HFFc6 (cell line): ENCODE data around the gene RNU6-7. TPM values are rescaled to one million over a fixed set of nuclear protein-coding genes. Genes with fewer than 3 reads are reported as not detected.

ENCODE experiments used
- DNase-seq: peaks from one replicate; pipeline ENCODE4 v3.0.0-alpha.2; 2018
- H3K27ac Mint-ChIP-seq: 2 replicates; pipeline ENCODE4 v1.8.0; 2020; ENCODE audit warnings: mild to moderate bottlenecking, mixed read lengths
- H3K27me3 Mint-ChIP-seq: 2 replicates; pipeline ENCODE4 v1.8.0; 2021; ENCODE audit warnings: mild to moderate bottlenecking, moderate library complexity, mixed read lengths; ENCODE audit not compliant: insufficient read depth
- H3K36me3 Mint-ChIP-seq: 2 replicates; pipeline ENCODE4 v1.8.0; 2021; ENCODE audit warnings: low read depth, mixed read lengths
- H3K4me1 Mint-ChIP-seq: 2 replicates; pipeline ENCODE4 v1.8.0; 2020; ENCODE audit warnings: low read depth, mixed read lengths
- H3K4me3 Mint-ChIP-seq: 2 replicates; pipeline ENCODE4 v1.8.0; 2020; ENCODE audit warnings: mild to moderate bottlenecking, moderate library complexity, mixed read lengths
- H3K9me3 Mint-ChIP-seq: 2 replicates; pipeline ENCODE4 v1.8.0; 2020; ENCODE audit warnings: mild to moderate bottlenecking, mixed read lengths
- total RNA-seq, 6 experiments: library from RNA; stranded (reverse); fragmentation: NEBNext Ultra II Directional; extraction: Animal tissue kit (Norgen Biotek cat#: 25700); gene quantifications; 2 replicates in 1 of 6; 3 replicates in 5 of 6; pipeline ENCODE4 v1.2.3, GENCODE V29; 2021
- TF ChIP-seq, protein P1 (sequence below): fragments of 200-600 bp; sonication (generic); IDR thresholded peaks from 2 replicates; pipeline ENCODE4 v1.5.0; 2021; ENCODE audit warnings: antibody characterized with exemption, mild to moderate bottlenecking

RNU6-7 gene
- total RNA-seq, 6 experiments from 2014 or later, result not detected

DNA sequence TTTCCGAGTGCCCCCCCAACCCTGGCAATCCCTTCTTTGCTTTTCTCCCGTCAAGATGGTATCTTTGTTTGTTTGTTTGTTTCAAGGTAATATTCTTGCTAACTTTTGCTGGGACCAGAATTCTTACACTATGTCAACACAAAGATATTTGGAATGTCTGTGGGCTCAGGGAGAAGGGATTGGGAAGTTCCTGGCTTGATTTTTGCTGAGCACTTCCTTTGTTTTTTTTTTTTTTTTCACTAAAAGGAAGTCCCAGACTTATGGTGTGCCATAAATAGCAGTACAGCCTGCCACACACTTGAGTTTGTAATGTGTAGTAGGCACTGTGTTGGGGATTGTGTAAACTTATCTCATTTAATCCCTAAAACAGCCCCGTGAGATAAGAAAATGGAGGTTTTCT, 11.2 kb upstream of the RNU6-7 start:
- H3K9me3 Mint-ChIP-seq, result no peaks in the 10 kb centered on the region; the same call in 1 of the 2 replicates
- H3K4me3 Mint-ChIP-seq, result no peak overlapping the region; the same call in 1 of the 2 replicates
- peaks cover 8% of the 10 kb centered on the region; the same call in 1 of the 2 replicates for H3K27me3 Mint-ChIP-seq
- H3K36me3 Mint-ChIP-seq, result no peaks in the 10 kb centered on the region
- no peak for DNase-seq
- TF ChIP-seq, protein P1, sequence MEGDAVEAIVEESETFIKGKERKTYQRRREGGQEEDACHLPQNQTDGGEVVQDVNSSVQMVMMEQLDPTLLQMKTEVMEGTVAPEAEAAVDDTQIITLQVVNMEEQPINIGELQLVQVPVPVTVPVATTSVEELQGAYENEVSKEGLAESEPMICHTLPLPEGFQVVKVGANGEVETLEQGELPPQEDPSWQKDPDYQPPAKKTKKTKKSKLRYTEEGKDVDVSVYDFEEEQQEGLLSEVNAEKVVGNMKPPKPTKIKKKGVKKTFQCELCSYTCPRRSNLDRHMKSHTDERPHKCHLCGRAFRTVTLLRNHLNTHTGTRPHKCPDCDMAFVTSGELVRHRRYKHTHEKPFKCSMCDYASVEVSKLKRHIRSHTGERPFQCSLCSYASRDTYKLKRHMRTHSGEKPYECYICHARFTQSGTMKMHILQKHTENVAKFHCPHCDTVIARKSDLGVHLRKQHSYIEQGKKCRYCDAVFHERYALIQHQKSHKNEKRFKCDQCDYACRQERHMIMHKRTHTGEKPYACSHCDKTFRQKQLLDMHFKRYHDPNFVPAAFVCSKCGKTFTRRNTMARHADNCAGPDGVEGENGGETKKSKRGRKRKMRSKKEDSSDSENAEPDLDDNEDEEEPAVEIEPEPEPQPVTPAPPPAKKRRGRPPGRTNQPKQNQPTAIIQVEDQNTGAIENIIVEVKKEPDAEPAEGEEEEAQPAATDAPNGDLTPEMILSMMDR, result no peak
- H3K4me1 Mint-ChIP-seq, result peaks cover 8% of the 10 kb centered on the region
- no peak overlapping the region for H3K27ac Mint-ChIP-seq

DNA sequence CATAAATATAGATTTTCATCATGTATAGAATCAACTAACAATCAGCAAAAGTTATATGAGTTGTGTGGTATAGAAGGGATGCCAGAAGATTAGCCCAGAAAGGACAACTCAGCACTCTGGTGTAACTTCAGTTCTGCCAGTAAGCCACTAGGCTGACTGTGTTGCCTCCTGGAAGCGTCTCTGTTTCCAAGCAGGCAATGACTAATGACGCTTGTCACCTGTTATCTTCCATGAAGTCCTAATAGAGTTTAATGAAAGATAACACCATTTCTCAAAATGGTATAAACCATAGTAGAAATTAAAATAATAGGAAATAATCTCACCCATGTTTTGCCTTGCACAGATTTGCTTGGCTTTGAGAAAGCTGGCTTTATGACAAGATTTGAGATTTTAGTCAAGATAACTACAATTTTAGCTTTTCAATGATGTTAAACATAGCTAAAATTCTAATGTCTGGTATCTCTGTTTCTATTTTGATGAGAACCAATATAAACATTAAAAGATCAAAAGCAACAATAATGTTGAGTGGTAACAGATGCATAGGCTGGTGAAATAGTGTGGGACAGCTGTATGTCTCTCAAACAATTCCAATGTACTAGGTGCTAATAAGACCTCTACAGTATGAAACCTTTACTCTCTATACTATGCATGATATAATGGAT, 9.0 kb upstream of the RNU6-7 start:
- Mint-ChIP-seq H3K36me3 (no peaks in the 10 kb centered on the region), H3K27me3 (peaks cover 10% of the 10 kb centered on the region; the same call in 1 of the 2 replicates), H3K27ac (no peak overlapping the region), H3K9me3 (no peaks in the 10 kb centered on the region; the same call in 1 of the 2 replicates), H3K4me1 (peaks cover 8% of the 10 kb centered on the region), H3K4me3 (no peak overlapping the region)
- TF ChIP-seq, protein P1, result no peak
- no peak for DNase-seq

DNA sequence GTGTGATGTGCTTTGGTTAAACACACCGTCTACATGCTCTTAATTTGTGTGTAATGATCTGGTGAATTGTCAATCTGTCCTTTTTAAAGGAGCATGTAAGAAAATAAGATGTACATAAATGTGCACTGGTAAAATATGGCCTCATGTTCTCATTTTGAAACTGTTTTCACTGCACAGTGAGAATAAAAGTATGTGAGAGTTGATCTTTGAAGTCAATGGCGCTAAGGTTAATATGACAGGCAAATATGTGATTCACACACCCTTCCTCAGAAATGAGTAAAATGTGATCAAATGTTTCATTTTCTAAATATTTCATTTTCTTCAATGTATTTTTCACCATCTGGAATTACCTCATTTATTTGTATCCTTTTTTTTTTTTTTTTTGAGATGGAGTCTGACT, 8.3 kb upstream of the RNU6-7 start:
- TF ChIP-seq, protein P1, result no peak
- Mint-ChIP-seq H3K36me3 (no peaks in the 10 kb centered on the region), H3K27ac (no peak overlapping the region), H3K27me3 (peaks cover 12% of the 10 kb centered on the region; the same call in 1 of the 2 replicates), H3K9me3 (no peaks in the 10 kb centered on the region; the same call in 1 of the 2 replicates), H3K4me1 (peaks cover 8% of the 10 kb centered on the region), H3K4me3 (no peak overlapping the region)
- no peak for DNase-seq

DNA sequence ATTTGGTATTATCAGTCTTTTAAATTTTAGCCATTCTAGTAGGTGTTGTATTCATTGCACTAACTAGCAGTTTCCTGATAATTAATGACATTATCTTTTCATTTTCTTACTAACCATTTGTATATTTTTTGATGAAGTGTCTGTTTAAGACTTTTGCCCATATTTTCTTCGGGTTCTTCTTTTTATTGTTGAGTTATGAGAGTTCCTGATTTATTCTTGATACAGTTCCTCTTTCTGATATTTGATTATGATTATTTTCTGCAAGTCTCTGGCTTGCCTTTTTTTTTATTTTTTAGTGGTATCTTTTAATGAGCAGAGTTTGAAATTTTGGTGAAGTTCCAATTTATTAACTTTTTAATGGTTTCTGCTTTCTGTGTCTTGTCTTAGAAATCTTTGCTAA, 6.2 kb upstream of the RNU6-7 start:
- TF ChIP-seq, protein P1, result no peak
- peaks cover 4% of the 10 kb centered on the region for H3K4me1 Mint-ChIP-seq
- no peaks in the 10 kb centered on the region for H3K36me3 Mint-ChIP-seq
- no peaks in the 10 kb centered on the region; the same call in 1 of the 2 replicates for H3K9me3 Mint-ChIP-seq
- no peak overlapping the region for H3K4me3 Mint-ChIP-seq
- H3K27ac Mint-ChIP-seq, result no peak overlapping the region
- no peak for DNase-seq
- H3K27me3 Mint-ChIP-seq, result peaks cover 12% of the 10 kb centered on the region; the same call in 1 of the 2 replicates

DNA sequence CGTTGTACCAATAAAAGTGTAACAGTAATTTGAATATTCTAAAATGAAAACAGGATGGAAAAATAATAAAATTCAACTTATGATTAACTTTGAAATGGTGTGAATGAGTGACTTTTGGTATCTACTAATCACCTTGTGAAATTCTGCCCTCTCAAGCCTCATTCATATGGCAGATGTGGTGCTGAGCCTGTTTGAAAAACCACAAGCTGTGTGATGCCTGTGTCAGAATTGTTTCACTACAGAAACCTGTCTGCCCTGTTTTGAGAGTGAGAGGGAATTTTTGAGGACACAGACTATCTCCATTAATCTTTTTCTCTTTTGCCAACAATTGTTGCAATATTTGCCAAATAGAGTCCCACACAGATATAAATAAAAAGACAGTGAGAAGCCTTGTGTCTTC, 3.9 kb upstream of the RNU6-7 start:
- TF ChIP-seq, protein P1, result no peak
- H3K27ac Mint-ChIP-seq, result no peak overlapping the region
- peaks cover 14% of the 10 kb centered on the region; the same call in 1 of the 2 replicates for H3K27me3 Mint-ChIP-seq
- no peak overlapping the region for H3K4me3 Mint-ChIP-seq
- H3K36me3 Mint-ChIP-seq, result no peaks in the 10 kb centered on the region
- no peak for DNase-seq
- no peaks in the 10 kb centered on the region; the same call in 1 of the 2 replicates for H3K9me3 Mint-ChIP-seq
- peaks cover 23% of the 10 kb centered on the region for H3K4me1 Mint-ChIP-seq
